DND-41 (cell line): Measurements from ENCODE around the gene SIL1.

Source experiments
- ATAC-seq: fragments of 200-7000 bp; cut with Tn5 transposase; 3 replicates; pipeline ENCODE4 v1.9.1; 2021; ENCODE audit warnings: low read depth; ENCODE audit not compliant: insufficient read depth
- DNase-seq: peaks from one replicate; pipeline ENCODE4 v3.0.0-alpha.2; 2020
- H2AFZ ChIP-seq: 2 replicates; pipeline ENCODE4 v1.6.0; 2012; ENCODE audit warnings: low read depth, low read length
- H3K27ac ChIP-seq: 2 replicates; pipeline ENCODE4 v1.5.1; 2012; ENCODE audit warnings: low read length, inconsistent platforms
- H3K27me3 ChIP-seq: fragments of 200-600 bp; sonication (generic); 2 replicates; pipeline ENCODE4 v1.6.0; 2012; ENCODE audit warnings: low read length, mild to moderate bottlenecking, inconsistent platforms; ENCODE audit not compliant: insufficient read depth, poor library complexity
- H3K36me3 ChIP-seq: 2 replicates; pipeline ENCODE4 v1.5.1; 2012; ENCODE audit warnings: low read length, inconsistent platforms; ENCODE audit not compliant: insufficient read depth
- H3K4me1 ChIP-seq: 2 replicates; pipeline ENCODE4 v1.5.1; 2012; ENCODE audit warnings: mild to moderate bottlenecking, low read length; ENCODE audit not compliant: insufficient read depth
- H3K4me2 ChIP-seq: 2 replicates; pipeline ENCODE4 v1.6.0; 2012; ENCODE audit warnings: mild to moderate bottlenecking, moderate library complexity, low read length, inconsistent platforms; ENCODE audit not compliant: insufficient read depth
- H3K4me3 ChIP-seq, 2 experiments: fragments of 200-600 bp in 1 of 2; shearing (Covaris generic) in 1 of 2; 2 replicates each; pipeline ENCODE4 v1.5.1; 2012 to 2016; ENCODE audit warnings: inconsistent platforms in 2 of 2, low read length in 2 of 2, mild to moderate bottlenecking in 2 of 2, low read depth in 1 of 2, moderate library complexity in 1 of 2
- H3K79me2 ChIP-seq: 2 replicates; pipeline ENCODE4 v1.6.0; 2012; ENCODE audit warnings: low read length, inconsistent platforms; ENCODE audit not compliant: insufficient read depth
- H3K9ac ChIP-seq: 2 replicates; pipeline ENCODE4 v1.6.0; 2012; ENCODE audit warnings: low read depth, mild to moderate bottlenecking, inconsistent platforms, low read length, moderate library complexity
- H3K9me3 ChIP-seq: 2 replicates; pipeline ENCODE4 v1.5.1; 2012; ENCODE audit warnings: low read length, moderate library complexity, mild to moderate bottlenecking, inconsistent platforms; ENCODE audit not compliant: insufficient read depth, severe bottlenecking
- H4K20me1 ChIP-seq: 2 replicates; pipeline ENCODE4 v1.6.0; 2012; ENCODE audit warnings: low read length; ENCODE audit not compliant: insufficient read depth
- EZH2 ChIP-seq: IDR thresholded peaks from 3 replicates; pipeline ENCODE4 v1.6.1; 2012; ENCODE audit warnings: borderline replicate concordance, low read depth, mild to moderate bottlenecking, moderate library complexity, low read length, inconsistent platforms; ENCODE audit not compliant: severe bottlenecking
- TF ChIP-seq, protein P1 (sequence below): IDR thresholded peaks from 2 replicates; pipeline ENCODE4 v1.5.1; 2012; ENCODE audit warnings: borderline replicate concordance, low read length, moderate library complexity, mild to moderate bottlenecking; ENCODE audit not compliant: poor library complexity, severe bottlenecking; ENCODE audit errors: extremely low read depth

The SIL1 gene

DNA sequence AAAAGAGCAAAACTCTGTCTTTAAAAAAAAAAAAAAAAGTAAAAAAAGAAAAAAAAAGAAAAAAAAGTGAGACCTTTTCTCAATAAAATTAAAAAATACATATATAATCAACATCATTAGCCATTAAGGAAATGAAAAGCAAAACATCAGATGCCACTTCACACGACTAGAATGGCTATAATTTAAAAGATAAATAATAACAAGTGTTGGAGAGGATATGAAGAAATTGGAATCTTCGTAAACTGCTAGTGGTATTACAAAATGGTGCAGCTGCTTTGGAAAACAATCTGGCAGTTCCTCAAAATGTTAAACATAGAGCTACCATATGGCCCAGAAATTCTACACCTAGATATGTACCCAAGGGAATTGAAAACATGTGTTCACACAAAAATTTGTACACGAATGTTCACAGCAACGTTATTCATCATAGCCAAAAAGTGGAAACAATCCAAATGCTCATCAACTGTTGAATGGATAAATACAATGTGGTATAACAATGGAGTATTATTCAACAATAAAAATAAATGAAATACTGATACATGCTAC lies 45.3 kb upstream of the SIL1 start:
- Histone ChIP-seq H3K9me3 (peaks cover 6% of the 10 kb centered on the region), H3K79me2 (no peaks in the 10 kb centered on the region), H3K4me3 (no peak overlapping the region), H3K9ac (no peak overlapping the region), H3K4me2 (no peak overlapping the region), H4K20me1 (no peaks in the 10 kb centered on the region), H3K4me1 (peaks cover 13% of the 10 kb centered on the region), H3K27me3 (no peaks in the 10 kb centered on the region), H3K27ac (no peak overlapping the region), H3K36me3 (no peaks in the 10 kb centered on the region), H2AFZ (no peak overlapping the region)
- ATAC-seq (no peak), DNase-seq (no peak)
- TF ChIP-seq EZH2, result no peak
- TF ChIP-seq, protein P1, sequence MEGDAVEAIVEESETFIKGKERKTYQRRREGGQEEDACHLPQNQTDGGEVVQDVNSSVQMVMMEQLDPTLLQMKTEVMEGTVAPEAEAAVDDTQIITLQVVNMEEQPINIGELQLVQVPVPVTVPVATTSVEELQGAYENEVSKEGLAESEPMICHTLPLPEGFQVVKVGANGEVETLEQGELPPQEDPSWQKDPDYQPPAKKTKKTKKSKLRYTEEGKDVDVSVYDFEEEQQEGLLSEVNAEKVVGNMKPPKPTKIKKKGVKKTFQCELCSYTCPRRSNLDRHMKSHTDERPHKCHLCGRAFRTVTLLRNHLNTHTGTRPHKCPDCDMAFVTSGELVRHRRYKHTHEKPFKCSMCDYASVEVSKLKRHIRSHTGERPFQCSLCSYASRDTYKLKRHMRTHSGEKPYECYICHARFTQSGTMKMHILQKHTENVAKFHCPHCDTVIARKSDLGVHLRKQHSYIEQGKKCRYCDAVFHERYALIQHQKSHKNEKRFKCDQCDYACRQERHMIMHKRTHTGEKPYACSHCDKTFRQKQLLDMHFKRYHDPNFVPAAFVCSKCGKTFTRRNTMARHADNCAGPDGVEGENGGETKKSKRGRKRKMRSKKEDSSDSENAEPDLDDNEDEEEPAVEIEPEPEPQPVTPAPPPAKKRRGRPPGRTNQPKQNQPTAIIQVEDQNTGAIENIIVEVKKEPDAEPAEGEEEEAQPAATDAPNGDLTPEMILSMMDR, result no peak

DNA sequence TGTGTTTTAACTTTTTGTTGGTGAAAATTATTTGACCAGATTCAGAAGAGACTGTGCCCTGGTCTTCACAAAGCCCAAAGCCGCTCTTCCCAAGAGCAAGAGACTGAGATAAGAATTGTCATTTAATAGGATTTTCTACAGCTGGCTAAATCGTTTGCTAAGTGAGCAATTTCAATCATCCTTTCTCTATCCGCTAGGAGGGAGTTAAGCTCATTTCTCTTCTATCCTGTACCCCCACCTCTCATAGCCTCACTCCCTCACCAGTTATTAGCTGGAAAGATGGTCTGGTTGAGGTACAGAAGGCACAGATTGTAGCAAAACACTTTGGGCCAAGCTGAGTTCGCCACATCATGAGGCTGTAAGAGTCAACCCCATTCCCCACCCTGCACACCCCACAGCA lies 43.0 kb upstream of the SIL1 start:
- TF ChIP-seq, protein P1, result no peak
- Histone ChIP-seq H3K79me2 (no peaks in the 10 kb centered on the region), H3K27ac (no peak overlapping the region), H3K9ac (no peak overlapping the region), H3K4me1 (0 out of 2 replicates have a peak, but pooled peaks cover 2% of the 10 kb centered on the region), H3K36me3 (no peaks in the 10 kb centered on the region), H2AFZ (no peak overlapping the region), H3K4me3 (no peak overlapping the region), H3K9me3 (peaks cover 6% of the 10 kb centered on the region), H3K27me3 (no peaks in the 10 kb centered on the region), H3K4me2 (no peak overlapping the region), H4K20me1 (no peaks in the 10 kb centered on the region)
- ATAC-seq (no peak), DNase-seq (no peak)

DNA sequence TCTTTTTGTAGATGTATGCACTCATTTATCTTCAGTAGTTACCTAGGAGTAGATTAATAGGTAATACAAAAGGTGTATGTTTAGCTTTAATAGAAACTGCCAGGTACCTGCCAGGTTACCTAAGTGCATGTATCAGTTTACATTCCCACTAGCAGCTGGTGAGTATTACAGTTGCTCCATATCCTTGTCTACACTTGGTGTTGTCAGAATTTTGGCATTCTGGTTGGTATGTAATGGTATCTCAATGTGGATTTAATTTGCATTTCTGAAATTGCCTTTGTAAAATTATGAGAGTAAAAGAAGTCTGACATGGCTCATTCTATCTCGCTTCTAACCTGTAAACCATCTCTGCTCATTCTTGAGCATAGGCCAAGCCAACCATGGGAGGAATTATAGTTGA lies 38.3 kb upstream of the SIL1 start:
- no peak for ATAC-seq
- no peak overlapping the region for H3K4me3 ChIP-seq
- no peaks in the 10 kb centered on the region for H3K9me3 ChIP-seq
- no peaks in the 10 kb centered on the region for H4K20me1 ChIP-seq
- no peaks in the 10 kb centered on the region for H3K27me3 ChIP-seq
- no peak overlapping the region for H3K9ac ChIP-seq
- no peak overlapping the region for H3K27ac ChIP-seq
- H2AFZ ChIP-seq, result no peak overlapping the region
- TF ChIP-seq EZH2, result no peak
- TF ChIP-seq, protein P1, result no peak
- H3K4me1 ChIP-seq, result peaks cover 12% of the 10 kb centered on the region
- no peak for DNase-seq
- H3K36me3 ChIP-seq, result no peaks in the 10 kb centered on the region
- H3K4me2 ChIP-seq, result no peak overlapping the region
- no peaks in the 10 kb centered on the region for H3K79me2 ChIP-seq
